ENCODE data around the gene CABP7.

The CABP7 gene

GRCh38 chr22:29726512-29727130, 6.8 kb downstream of the CABP7 start:
- no peak for DNase-seq

- no peak for DNase-seq
Measured at GRCh38 chr22:29727131-29727523, 7.3 kb downstream of the CABP7 start.

- no peak for DNase-seq
Measured at GRCh38 chr22:29729161-29729560, 9.4 kb downstream of the CABP7 start.

- no peak for DNase-seq
Measured at GRCh38 chr22:29731058-29731850, 11.5 kb downstream of the CABP7 start.

GRCh38 chr22:29732883-29733282, 13.1 kb downstream of the CABP7 start:
- no peak for DNase-seq

- peak; percentile 28 for DNase-seq
Measured at GRCh38 chr22:29733362-29734201, 13.8 kb downstream of the CABP7 start.

GRCh38 chr22:29734406-29734805, 14.6 kb downstream of the CABP7 start:
- no peak for DNase-seq

GRCh38 chr22:29734838-29735237, 15.0 kb downstream of the CABP7 start:
- DNase-seq: no peak

GRCh38 chr22:29735416-29735815, 15.6 kb downstream of the CABP7 start:
- no peak for DNase-seq

GRCh38 chr22:29737251-29738117, 17.7 kb downstream of the CABP7 start:
- DNase-seq: no peak

- no peak for DNase-seq
Measured at GRCh38 chr22:29738118-29738815, 18.5 kb downstream of the CABP7 start.

GRCh38 chr22:29739346-29739875, 19.6 kb downstream of the CABP7 start:
- DNase-seq: no peak

GRCh38 chr22:29740216-29740615, 20.4 kb downstream of the CABP7 start:
- no peak for DNase-seq

GRCh38 chr22:29741926-29742325, 22.1 kb downstream of the CABP7 start:
- DNase-seq: no peak

- DNase-seq: no peak
Measured at GRCh38 chr22:29742326-29742725, 22.5 kb downstream of the CABP7 start.

- DNase-seq: no peak
Measured at GRCh38 chr22:29744902-29745301, 25.1 kb downstream of the CABP7 start.

- DNase-seq: no peak
Measured at GRCh38 chr22:29747832-29748231, 28.0 kb downstream of the CABP7 start.

- no peak for DNase-seq
Measured at GRCh38 chr22:29748248-29748893, 28.6 kb downstream of the CABP7 start.

GRCh38 chr22:29750029-29750428, 30.2 kb downstream of the CABP7 start:
- no peak for DNase-seq

GRCh38 chr22:29750559-29751538, 31.0 kb downstream of the CABP7 start:
- DNase-seq: no peak
